Fibroblast of mammary gland (primary cell): Measurements from ENCODE around the gene PCSK9.
"Not testable (repeated sequence)": the region's sequence is repeated elsewhere in the genome, so short reads cannot be mapped to it uniquely, and the experiment has no call there.

Source experiments
- DNase-seq: peaks from one replicate; pipeline ENCODE4 v3.0.0-alpha.2; 2010; ENCODE audit warnings: low read depth
- H3K4me3 ChIP-seq: 2 replicates; pipeline ENCODE4 v1.5.1; 2011; ENCODE audit warnings: low read depth, mild to moderate bottlenecking, low read length, moderate library complexity; ENCODE audit not compliant: control insufficient read depth
- CTCF ChIP-seq: conservative IDR thresholded peaks from 2 replicates; pipeline ENCODE4 v1.5.1; 2011; ENCODE audit warnings: low read depth, low read length, inconsistent platforms; ENCODE audit not compliant: control insufficient read depth, insufficient read depth

PCSK9 gene

GRCh38 chr1:55021942-55022546 lies 17.3 kb upstream of the PCSK9 start:
- DNase-seq = peak; percentile 86
- peak; percentile 88 for TF ChIP-seq CTCF
- H3K4me3 ChIP-seq = no peak overlapping the region

DNA sequence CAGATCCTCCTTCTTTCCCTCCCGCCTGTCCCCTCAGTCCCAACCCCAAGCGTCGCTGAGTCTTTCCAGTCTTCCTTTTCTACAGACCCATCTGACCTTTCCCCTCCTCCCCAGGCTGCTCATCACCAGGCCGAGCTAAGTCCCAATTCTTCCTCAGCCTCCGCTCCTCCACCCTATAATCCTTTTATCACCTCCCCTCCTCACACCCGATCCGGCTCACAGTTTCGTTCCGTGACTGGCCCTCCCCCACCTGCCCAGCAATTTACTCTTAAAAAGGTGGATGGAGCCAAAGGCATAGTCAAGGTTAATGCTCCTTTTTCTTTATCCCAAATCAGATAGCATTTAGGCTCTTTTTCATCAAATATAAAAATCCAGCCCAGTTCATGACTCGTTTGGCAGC lies 15.2 kb upstream of the PCSK9 start:
- DNase-seq, H3K4me3 ChIP-seq: not testable (repeated sequence)

DNA sequence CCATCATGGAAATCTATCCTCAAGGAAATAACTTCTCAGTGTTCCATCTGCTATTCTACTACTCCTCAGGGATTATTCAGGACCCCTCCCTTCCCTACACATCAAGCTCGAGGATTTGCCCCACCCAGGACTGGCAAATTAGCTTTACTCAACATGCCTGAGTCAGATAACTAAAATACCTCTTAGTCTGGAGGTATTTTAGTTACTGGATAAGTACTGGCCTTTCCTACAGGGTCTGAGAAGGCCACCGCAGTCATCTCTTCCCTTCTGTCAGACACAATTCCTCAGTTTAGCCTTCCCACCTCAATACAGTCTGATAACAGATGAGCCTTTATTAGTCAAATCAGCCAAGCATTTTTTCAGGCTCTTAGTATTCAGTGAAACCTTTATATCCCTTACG lies 12.7 kb upstream of the PCSK9 start:
- not testable (repeated sequence) for DNase-seq, H3K4me3 ChIP-seq

DNA sequence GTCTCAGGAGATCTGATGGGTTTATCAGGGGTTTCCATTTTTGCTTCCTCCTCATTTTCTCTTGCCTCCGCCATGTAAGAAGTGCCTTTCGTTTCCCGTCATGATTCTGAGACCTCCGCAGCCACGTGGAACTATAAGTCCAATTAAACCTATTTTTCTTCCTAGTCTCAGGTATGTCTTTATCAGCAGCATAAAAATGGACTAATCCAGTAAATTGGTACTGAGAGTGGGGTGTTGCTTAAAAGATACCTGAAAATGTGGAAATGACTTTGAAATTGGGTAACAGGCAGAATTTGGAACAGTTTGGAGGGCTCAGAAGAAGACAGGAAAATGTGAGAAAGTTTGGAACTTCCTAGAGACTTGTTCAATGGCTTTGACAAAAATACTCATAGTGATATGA lies 8.2 kb upstream of the PCSK9 start:
- not testable (repeated sequence) for H3K4me3 ChIP-seq, DNase-seq

- TF ChIP-seq CTCF = no peak
- no peak overlapping the region for H3K4me3 ChIP-seq
- no peak for DNase-seq
Measured at GRCh38 chr1:55033265-55033614, 6.1 kb upstream of the PCSK9 start.

DNA sequence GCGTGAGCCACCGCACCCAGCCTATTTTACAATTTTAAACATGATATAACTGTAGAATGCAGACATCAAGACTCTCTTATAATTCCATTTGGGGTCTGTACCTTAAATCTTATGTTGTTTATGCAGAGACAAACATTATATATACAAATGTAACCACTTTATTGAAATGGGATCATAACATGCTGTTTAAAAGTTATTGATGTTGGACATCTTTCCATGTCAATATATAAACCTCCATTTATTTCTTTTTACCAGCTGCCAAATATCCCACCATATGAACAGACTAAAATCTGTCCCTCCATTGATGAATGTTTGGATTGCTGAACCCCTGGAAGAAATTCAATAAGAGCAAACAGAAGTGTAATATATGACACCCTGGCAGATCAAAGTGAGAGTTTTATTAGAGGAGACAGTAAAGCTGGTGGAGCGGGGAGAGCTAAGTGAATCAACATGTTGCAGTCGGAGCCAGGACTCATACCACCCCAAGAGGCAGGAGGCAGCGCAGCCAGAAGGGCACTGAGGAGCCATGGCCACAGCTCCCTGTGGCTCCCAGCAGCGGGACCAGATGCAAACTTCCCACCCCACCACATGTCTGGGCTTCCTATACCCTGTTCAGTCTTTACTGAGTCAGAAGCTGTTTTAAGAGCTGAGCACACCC lies 4.7 kb upstream of the PCSK9 start:
- DNase-seq = no peak
- TF ChIP-seq CTCF = no peak
- no peak overlapping the region for H3K4me3 ChIP-seq

DNA sequence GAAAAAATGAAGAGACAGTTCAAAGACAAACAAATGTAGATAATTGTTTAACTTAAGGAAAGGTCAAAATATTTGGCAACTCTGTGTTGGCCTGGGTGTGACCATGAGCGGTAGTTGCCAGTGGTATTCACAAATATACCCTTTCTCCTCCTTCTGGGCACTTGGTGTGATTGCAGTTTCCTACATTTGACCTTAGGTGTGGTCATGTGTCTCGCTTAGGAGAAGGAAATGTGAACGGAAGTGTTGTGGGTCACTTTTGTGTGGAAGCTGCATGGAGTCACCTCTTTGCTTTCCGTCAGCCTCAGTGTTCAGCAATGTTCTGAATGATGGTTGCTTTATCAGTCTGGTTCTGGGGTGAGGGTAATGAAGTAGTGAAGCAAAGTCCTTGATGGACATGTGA lies 3.4 kb upstream of the PCSK9 start:
- no peak for DNase-seq
- H3K4me3 ChIP-seq = no peak overlapping the region
- TF ChIP-seq CTCF = no peak

- H3K4me3 ChIP-seq = no peak overlapping the region
- DNase-seq = no peak
- TF ChIP-seq CTCF = no peak
Measured at GRCh38 chr1:55037733-55038551, 1.4 kb upstream of the PCSK9 start.
